Measurements from ENCODE around the gene TBCD.

- TF ChIP-seq CTCF (IDR thresholded peaks at IDR 0.05; ENCODE audit: low read depth, low read length) (no peak), EZH2phosphoT487 (IDR thresholded peaks at IDR 0.05; ENCODE audit: low read depth) (no peak)
These were observed 37.9 kb downstream of the TBCD start for GRCh38 chr17:82789806-82790205.

Data from OCI-LY3 (cell line).